ENCODE results near the gene NCKIPSD.
"Not testable (repeated sequence)": the region's sequence is repeated elsewhere in the genome, so short reads cannot be mapped to it uniquely, and the experiment has no call there.

Gene NCKIPSD
- 19.3 reads per million, percentile 46 among the genes with 10 or more reads in this experiment for total RNA-seq

GRCh38 chr3:48685603-48686511 lies at the start of gene NCKIPSD:
Gene NCKIPSD (minus strand): TSS chr3:48685915. CDS start chr3:48685807, 108 bp downstream.
- peak; percentile 88 for DNase-seq

GRCh38 chr3:48735075-48735767 lies 49.5 kb upstream of the NCKIPSD start:
- not testable (repeated sequence) for DNase-seq

- not testable (repeated sequence) for DNase-seq
Observed at GRCh38 chr3:48734541-48734940, 48.8 kb upstream of the NCKIPSD start.

- DNase-seq, result not testable (repeated sequence)
Observed at GRCh38 chr3:48733752-48734518, 48.2 kb upstream of the NCKIPSD start.

GRCh38 chr3:48727511-48727910 lies 41.8 kb upstream of the NCKIPSD start:
- DNase-seq, result no peak

- DNase-seq, result not testable (repeated sequence)
Observed at GRCh38 chr3:48725185-48725855, 39.6 kb upstream of the NCKIPSD start.

- no peak for DNase-seq
Observed at GRCh38 chr3:48723725-48724124, 38.0 kb upstream of the NCKIPSD start.

GRCh38 chr3:48723293-48723692 lies 37.6 kb upstream of the NCKIPSD start:
- DNase-seq, result not testable (repeated sequence)

- DNase-seq, result peak; percentile 98
Observed at GRCh38 chr3:48716982-48717746, 31.4 kb upstream of the NCKIPSD start, which contains the start of gene IP6K2. Gene IP6K2 (minus strand): TSS chr3:48717221. CDS start chr3:48695291, 21,930 bp downstream.

- DNase-seq, result peak; percentile 14
Observed at GRCh38 chr3:48716508-48716981, 30.8 kb upstream of the NCKIPSD start.

- no peak for DNase-seq
Observed at GRCh38 chr3:48715174-48715800, 29.6 kb upstream of the NCKIPSD start.

GRCh38 chr3:48711727-48712126 lies 26.0 kb upstream of the NCKIPSD start:
- DNase-seq, result no peak

GRCh38 chr3:48709051-48709461 lies 23.3 kb upstream of the NCKIPSD start:
- no peak for DNase-seq

GRCh38 chr3:48708481-48708889 lies 22.8 kb upstream of the NCKIPSD start:
- no peak for DNase-seq

GRCh38 chr3:48707157-48707556 lies 21.4 kb upstream of the NCKIPSD start:
- DNase-seq, result no peak

GRCh38 chr3:48702320-48702920 lies 16.7 kb upstream of the NCKIPSD start:
- no peak for DNase-seq

- no peak for DNase-seq
Observed at GRCh38 chr3:48700731-48701405, 15.2 kb upstream of the NCKIPSD start.

- DNase-seq, result no peak
Observed at GRCh38 chr3:48698891-48699290, 13.2 kb upstream of the NCKIPSD start.

GRCh38 chr3:48697952-48698351 lies 12.2 kb upstream of the NCKIPSD start:
- no peak for DNase-seq

- no peak for DNase-seq
Observed at GRCh38 chr3:48696601-48697000, 10.9 kb upstream of the NCKIPSD start.
